Measurements from ENCODE around the gene IDH3G.

The IDH3G gene

GRCh38 chrX:153827903-153828302 lies 33.7 kb upstream of the IDH3G start:
- H3K36me3 ChIP-seq (ENCODE audit: control insufficient read depth in 2 of 2, insufficient read depth in 1 of 2, low read length in 2 of 2): no peaks in the 10 kb centered on the region
- ChIA-PET POLR2A (interaction anchor here (1.1 to 1.5 kb wide), 2 partner anchors 9 to 21 kb away, joined by 3 read pairs; no protein-coding TSS in a partner anchor), CTCF (no interaction called here)
- no peak overlapping the region for H3K4me3 ChIP-seq (ENCODE audit: low read depth, low read length)
- no peaks in the 10 kb centered on the region for H3K9me3 ChIP-seq (ENCODE audit: control insufficient read depth, insufficient read depth, low read depth, low read length)
- H3K27ac ChIP-seq (ENCODE audit: extremely low read depth, low read depth, low read length): no peak overlapping the region
- TF ChIP-seq ZNF302 (tag by site-specific recombination; IDR thresholded peaks at IDR 0.05; ENCODE audit: low read depth): no peak
- 0 out of 2 replicates have a peak, but pooled peaks have one; percentile 25 for TF ChIP-seq ZBTB10 (tag by site-specific recombination; IDR thresholded peaks at IDR 0.05)
- no peaks in the 10 kb centered on the region for H3K4me1 ChIP-seq (ENCODE audit: control insufficient read depth, insufficient read depth, low read length)

GRCh38 chrX:153827016-153827415 lies 32.8 kb upstream of the IDH3G start:
- no peak overlapping the region for H3K27ac ChIP-seq (ENCODE audit: extremely low read depth, low read depth, low read length)
- no peak overlapping the region for H3K4me3 ChIP-seq (ENCODE audit: low read depth, low read length)
- ChIA-PET CTCF (no interaction called here), POLR2A (interaction anchor here (1.1 kb wide), 1 partner anchor 8 kb away, joined by 3 read pairs; no protein-coding TSS in a partner anchor)
- H3K4me1 ChIP-seq (ENCODE audit: control insufficient read depth, insufficient read depth, low read length): no peaks in the 10 kb centered on the region
- no peaks in the 10 kb centered on the region for H3K9me3 ChIP-seq (ENCODE audit: control insufficient read depth, insufficient read depth, low read depth, low read length)
- TF ChIP-seq ZNF292 (tag by site-specific recombination; IDR thresholded peaks at IDR 0.05; ENCODE audit: borderline replicate concordance, low read depth): no peak
- TF ChIP-seq GFI1B (tag by site-specific recombination; IDR thresholded peaks at IDR 0.05): no peak
- TF ChIP-seq ZNF830 (tag by site-specific recombination; IDR thresholded peaks at IDR 0.05; ENCODE audit: low read depth): no peak
- no peak for TF ChIP-seq ZNF354C (tag by site-specific recombination; IDR thresholded peaks at IDR 0.05; ENCODE audit: borderline replicate concordance, low read depth)
- no peak for TF ChIP-seq ZNF266 (tag by site-specific recombination; IDR thresholded peaks at IDR 0.05; ENCODE audit: low read depth)
- TF ChIP-seq ZNF585B (tag by site-specific recombination; IDR thresholded peaks at IDR 0.05): no peak
- TF ChIP-seq GLI4 (tag by site-specific recombination; IDR thresholded peaks at IDR 0.05): no peak
- TF ChIP-seq ZNF211 (tag by site-specific recombination; IDR thresholded peaks at IDR 0.05; ENCODE audit: low read depth): no peak
- no peak for TF ChIP-seq GLI2 (tag by site-specific recombination; IDR thresholded peaks at IDR 0.05; ENCODE audit: borderline replicate concordance, low read depth)
- TF ChIP-seq, protein P1, sequence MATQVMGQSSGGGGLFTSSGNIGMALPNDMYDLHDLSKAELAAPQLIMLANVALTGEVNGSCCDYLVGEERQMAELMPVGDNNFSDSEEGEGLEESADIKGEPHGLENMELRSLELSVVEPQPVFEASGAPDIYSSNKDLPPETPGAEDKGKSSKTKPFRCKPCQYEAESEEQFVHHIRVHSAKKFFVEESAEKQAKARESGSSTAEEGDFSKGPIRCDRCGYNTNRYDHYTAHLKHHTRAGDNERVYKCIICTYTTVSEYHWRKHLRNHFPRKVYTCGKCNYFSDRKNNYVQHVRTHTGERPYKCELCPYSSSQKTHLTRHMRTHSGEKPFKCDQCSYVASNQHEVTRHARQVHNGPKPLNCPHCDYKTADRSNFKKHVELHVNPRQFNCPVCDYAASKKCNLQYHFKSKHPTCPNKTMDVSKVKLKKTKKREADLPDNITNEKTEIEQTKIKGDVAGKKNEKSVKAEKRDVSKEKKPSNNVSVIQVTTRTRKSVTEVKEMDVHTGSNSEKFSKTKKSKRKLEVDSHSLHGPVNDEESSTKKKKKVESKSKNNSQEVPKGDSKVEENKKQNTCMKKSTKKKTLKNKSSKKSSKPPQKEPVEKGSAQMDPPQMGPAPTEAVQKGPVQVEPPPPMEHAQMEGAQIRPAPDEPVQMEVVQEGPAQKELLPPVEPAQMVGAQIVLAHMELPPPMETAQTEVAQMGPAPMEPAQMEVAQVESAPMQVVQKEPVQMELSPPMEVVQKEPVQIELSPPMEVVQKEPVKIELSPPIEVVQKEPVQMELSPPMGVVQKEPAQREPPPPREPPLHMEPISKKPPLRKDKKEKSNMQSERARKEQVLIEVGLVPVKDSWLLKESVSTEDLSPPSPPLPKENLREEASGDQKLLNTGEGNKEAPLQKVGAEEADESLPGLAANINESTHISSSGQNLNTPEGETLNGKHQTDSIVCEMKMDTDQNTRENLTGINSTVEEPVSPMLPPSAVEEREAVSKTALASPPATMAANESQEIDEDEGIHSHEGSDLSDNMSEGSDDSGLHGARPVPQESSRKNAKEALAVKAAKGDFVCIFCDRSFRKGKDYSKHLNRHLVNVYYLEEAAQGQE (tag by site-specific recombination; IDR thresholded peaks at IDR 0.05): no peak
- TF ChIP-seq SP3 (tag by site-specific recombination; IDR thresholded peaks at IDR 0.05): no peak
- no peak for TF ChIP-seq ZNF335 (tag by site-specific recombination; conservative IDR thresholded peaks at IDR 0.05)
- no peak for TF ChIP-seq ZSCAN16 (tag by site-specific recombination; IDR thresholded peaks at IDR 0.05)
- no peak for TF ChIP-seq ZNF473 (tag by site-specific recombination; IDR thresholded peaks at IDR 0.05)
- TF ChIP-seq ZSCAN18 (tag by site-specific recombination; IDR thresholded peaks at IDR 0.05): no peak
- TF ChIP-seq ZNF596 (tag by site-specific recombination; IDR thresholded peaks at IDR 0.05): no peak
- no peak for TF ChIP-seq ZNF114 (tag by site-specific recombination; IDR thresholded peaks at IDR 0.05)
- no peak for TF ChIP-seq ZXDB (tag by site-specific recombination; IDR thresholded peaks at IDR 0.05)
- H3K36me3 ChIP-seq (ENCODE audit: control insufficient read depth in 2 of 2, insufficient read depth in 1 of 2, low read length in 2 of 2): no peaks in the 10 kb centered on the region

All from HEK293 (cell line).